Measurements from ENCODE around the gene HBQ1.
"Not testable (repeated sequence)": the region's sequence is repeated elsewhere in the genome, so short reads cannot be mapped to it uniquely, and the experiment has no call there.

HBQ1 gene

GRCh38 chr16:155031-155398 is 25.2 kb upstream of the HBQ1 start:
- TF ChIP-seq CTCF (IDR thresholded peaks at IDR 0.05; ENCODE audit: low read depth, low read length, missing control alignments): no peak
- Histone ChIP-seq H3K27me3 (replicated peaks) (no peaks in the 10 kb centered on the region), H3K4me3 (ENCODE audit: low read depth, low read length) (no peak overlapping the region), H3K27ac (no peak overlapping the region), H3K36me3 (replicated peaks) (no peaks in the 10 kb centered on the region)
- DNase-seq: no peak
- in situ Hi-C loops (cut with HindIII; ENCODE audit: low pct_ligation_motif_present, low sequenced_read_pairs): no loop called here

- Histone ChIP-seq H3K27ac (no peak overlapping the region), H3K36me3 (replicated peaks) (no peaks in the 10 kb centered on the region), H3K27me3 (replicated peaks) (no peaks in the 10 kb centered on the region), H3K4me3 (ENCODE audit: low read depth, low read length) (no peak overlapping the region)
- in situ Hi-C loops (cut with HindIII; ENCODE audit: low pct_ligation_motif_present, low sequenced_read_pairs): no loop called here
- DNase-seq: no peak
- no peak for TF ChIP-seq CTCF (IDR thresholded peaks at IDR 0.05; ENCODE audit: low read depth, low read length, missing control alignments)
Measured at GRCh38 chr16:159136-159849, 21.0 kb upstream of the HBQ1 start.

- DNase-seq; H3K36me3 ChIP-seq (replicated peaks); H3K27me3 ChIP-seq (replicated peaks); in situ Hi-C loops (cut with HindIII; ENCODE audit: low pct_ligation_motif_present, low sequenced_read_pairs); H3K4me3 ChIP-seq (ENCODE audit: low read depth, low read length); H3K27ac ChIP-seq: not testable (repeated sequence)
Measured at GRCh38 chr16:160242-160641, 20.0 kb upstream of the HBQ1 start.

GRCh38 chr16:160691-161190 is 19.5 kb upstream of the HBQ1 start:
- Histone ChIP-seq H3K27me3 (replicated peaks) (peaks cover 8% of the 10 kb centered on the region), H3K27ac (no peak overlapping the region), H3K4me3 (ENCODE audit: low read depth, low read length) (no peak overlapping the region), H3K36me3 (replicated peaks) (no peaks in the 10 kb centered on the region)
- no peak for TF ChIP-seq CTCF (IDR thresholded peaks at IDR 0.05; ENCODE audit: low read depth, low read length, missing control alignments)
- in situ Hi-C loops (cut with HindIII; ENCODE audit: low pct_ligation_motif_present, low sequenced_read_pairs): no loop called here
- no peak for DNase-seq

GRCh38 chr16:162271-162991 is 17.8 kb upstream of the HBQ1 start:
- in situ Hi-C loops (cut with HindIII; ENCODE audit: low pct_ligation_motif_present, low sequenced_read_pairs): no loop called here
- Histone ChIP-seq H3K36me3 (replicated peaks) (no peaks in the 10 kb centered on the region), H3K4me3 (ENCODE audit: low read depth, low read length) (no peak overlapping the region), H3K27me3 (replicated peaks) (peaks cover 25% of the 10 kb centered on the region), H3K27ac (no peak overlapping the region)
- TF ChIP-seq CTCF (IDR thresholded peaks at IDR 0.05; ENCODE audit: low read depth, low read length, missing control alignments): no peak
- no peak for DNase-seq

- DNase-seq; H3K4me3 ChIP-seq (ENCODE audit: low read depth, low read length); in situ Hi-C loops (cut with HindIII; ENCODE audit: low pct_ligation_motif_present, low sequenced_read_pairs); H3K27ac ChIP-seq; H3K36me3 ChIP-seq (replicated peaks): not testable (repeated sequence)
- H3K27me3 ChIP-seq (replicated peaks): peaks cover 31% of the 10 kb centered on the region
Measured at GRCh38 chr16:163139-163538, 17.1 kb upstream of the HBQ1 start.

GRCh38 chr16:163696-164095 is 16.6 kb upstream of the HBQ1 start:
- H3K4me3 ChIP-seq (ENCODE audit: low read depth, low read length); in situ Hi-C loops (cut with HindIII; ENCODE audit: low pct_ligation_motif_present, low sequenced_read_pairs): not testable (repeated sequence)

GRCh38 chr16:164134-164823 is 16.0 kb upstream of the HBQ1 start:
- H3K36me3 ChIP-seq (replicated peaks); in situ Hi-C loops (cut with HindIII; ENCODE audit: low pct_ligation_motif_present, low sequenced_read_pairs): not testable (repeated sequence)
- H3K27me3 ChIP-seq (replicated peaks): peaks cover 32% of the 10 kb centered on the region

More at GRCh38 chr16:163696-164095, 16.6 kb upstream of the HBQ1 start:
- DNase-seq; H3K36me3 ChIP-seq (replicated peaks); H3K27ac ChIP-seq: not testable (repeated sequence)
- H3K27me3 ChIP-seq (replicated peaks): peaks cover 32% of the 10 kb centered on the region

More at GRCh38 chr16:164134-164823, 16.0 kb upstream of the HBQ1 start:
- not testable (repeated sequence) for H3K4me3 ChIP-seq (ENCODE audit: low read depth, low read length); H3K27ac ChIP-seq; DNase-seq

Measured in brain microvascular endothelial cell (primary cell).